SU-DHL-6 (cell line): ENCODE data around the gene ZMYND8.

ENCODE experiments used
- H2AFZ ChIP-seq: fragments of 200-600 bp; sonication (generic); 2 replicates; pipeline ENCODE4 v1.6.1; 2014; ENCODE audit warnings: low read depth, mild to moderate bottlenecking, moderate library complexity, mixed read lengths, antibody characterized with exemption, low read length; ENCODE audit not compliant: severe bottlenecking
- H3F3A ChIP-seq: fragments of 200-600 bp; shearing (Covaris generic); 2 replicates; pipeline ENCODE4 v1.6.0; 2016; ENCODE audit warnings: antibody characterized with exemption, mild to moderate bottlenecking; ENCODE audit not compliant: insufficient read depth
- H3K27ac ChIP-seq: fragments of 200-600 bp; sonication (generic); 2 replicates; pipeline ENCODE4 v1.5.1; 2016; ENCODE audit warnings: low read depth, mild to moderate bottlenecking, low read length, moderate library complexity, mixed read lengths
- H3K27me3 ChIP-seq: fragments of 200-600 bp; sonication (generic), shearing (Covaris generic); 2 replicates; pipeline ENCODE4 v1.6.0; 2014; ENCODE audit warnings: mild to moderate bottlenecking, low read length
- H3K36me3 ChIP-seq: fragments of 200-600 bp; sonication (generic); 2 replicates; pipeline ENCODE4 v1.6.1; 2014; ENCODE audit warnings: mild to moderate bottlenecking, low read length, mixed read lengths
- H3K4me2 ChIP-seq: fragments of 300-600, 200-600 bp; shearing (Covaris generic), sonication (generic); 2 replicates; pipeline ENCODE4 v1.6.0; 2014; ENCODE audit warnings: low read length, low read depth, mild to moderate bottlenecking; ENCODE audit not compliant: poor library complexity, severe bottlenecking
- H3K4me3 ChIP-seq: fragments of 200-600 bp; sonication (generic); 2 replicates; pipeline ENCODE4 v1.5.1; 2014; ENCODE audit warnings: antibody characterized with exemption, low read length, mild to moderate bottlenecking, mixed read lengths; ENCODE audit not compliant: insufficient read depth, poor library complexity, severe bottlenecking
- H3K79me2 ChIP-seq: fragments of 200-600 bp; sonication (generic); 2 replicates; pipeline ENCODE4 v1.6.1; 2014; ENCODE audit warnings: mild to moderate bottlenecking, low read length, moderate library complexity; ENCODE audit not compliant: insufficient read depth
- H3K9ac ChIP-seq: fragments of 200-600 bp; sonication (generic); 2 replicates; pipeline ENCODE4 v1.7.0; 2014; ENCODE audit warnings: mild to moderate bottlenecking, low read length
- H3K9me2 ChIP-seq: fragments of 200-600 bp; sonication (generic); replicated peaks from 2 replicates; pipeline ENCODE4 v1.6.1; 2014; ENCODE audit warnings: low read length; ENCODE audit not compliant: insufficient read depth
- H3K9me3 ChIP-seq: fragments of 200-600 bp; sonication (generic); 2 replicates; pipeline ENCODE4 v1.6.1; 2014; ENCODE audit warnings: low read length, mixed read lengths; ENCODE audit not compliant: insufficient read depth
- H4K20me1 ChIP-seq: fragments of 200-600 bp; sonication (generic); 2 replicates; pipeline ENCODE4 v1.6.1; 2014; ENCODE audit warnings: low read depth, mild to moderate bottlenecking, antibody characterized with exemption, low read length, moderate library complexity, mixed read lengths
- CTCF ChIP-seq: fragments of 200-600 bp; sonication (generic); IDR thresholded peaks from one replicate; pipeline ENCODE4 v1.5.1; 2017; ENCODE audit warnings: antibody characterized with exemption, mild to moderate bottlenecking, low read length, moderate library complexity; ENCODE audit not compliant: insufficient read depth, poor library complexity, severe bottlenecking
- EZH2phosphoT487 ChIP-seq: fragments of 200-600 bp; sonication (generic), shearing (Covaris generic); conservative IDR thresholded peaks from 2 replicates; pipeline ENCODE4 v1.6.1; 2018; ENCODE audit warnings: mild to moderate bottlenecking, antibody characterized with exemption, low read length, moderate library complexity, mixed read lengths

Gene ZMYND8

GRCh38 chr20:47267621-47268020, 88.9 kb downstream of the ZMYND8 start:
- no peak overlapping the region for H2AFZ ChIP-seq
- no peaks in the 10 kb centered on the region for H3K27me3 ChIP-seq
- H3K9me2 ChIP-seq = no peaks in the 10 kb centered on the region
- H3K4me2 ChIP-seq = peak overlapping the region; percentile 35
- peak overlapping the region; percentile 96 for H3K27ac ChIP-seq
- no peaks in the 10 kb centered on the region for H4K20me1 ChIP-seq
- TF ChIP-seq EZH2phosphoT487 (no peak), CTCF (no peak)
- no peak overlapping the region for H3K4me3 ChIP-seq
- H3F3A ChIP-seq = peaks cover 66% of the 10 kb centered on the region
- H3K9ac ChIP-seq = peak overlapping the region; percentile 32
- peaks cover 30% of the 10 kb centered on the region for H3K79me2 ChIP-seq
- no peaks in the 10 kb centered on the region for H3K9me3 ChIP-seq
- H3K36me3 ChIP-seq = no peaks in the 10 kb centered on the region; the same call in 1 of the 2 replicates

- no peak for TF ChIP-seq CTCF
- TF ChIP-seq EZH2phosphoT487 = no peak
- no peak overlapping the region for H2AFZ ChIP-seq
- no peaks in the 10 kb centered on the region for H3K27me3 ChIP-seq
- H3K79me2 ChIP-seq = peaks cover 26% of the 10 kb centered on the region
- H3K4me2 ChIP-seq = peak overlapping the region; percentile 35
- H3K36me3 ChIP-seq = no peaks in the 10 kb centered on the region
- H3K9ac ChIP-seq = peak overlapping the region; percentile 32
- H3K27ac ChIP-seq = peak overlapping the region; percentile 96
- H3K9me3 ChIP-seq = no peaks in the 10 kb centered on the region
- no peaks in the 10 kb centered on the region for H4K20me1 ChIP-seq
- no peak overlapping the region for H3K4me3 ChIP-seq
- H3F3A ChIP-seq = peaks cover 69% of the 10 kb centered on the region
- no peaks in the 10 kb centered on the region for H3K9me2 ChIP-seq
Measured at GRCh38 chr20:47266847-47267515, 89.5 kb downstream of the ZMYND8 start.

- Histone ChIP-seq H2AFZ (no peak overlapping the region), H3K79me2 (peaks cover 35% of the 10 kb centered on the region), H3K4me2 (peak overlapping the region; percentile 35), H3K4me3 (no peak overlapping the region), H3F3A (peaks cover 76% of the 10 kb centered on the region), H4K20me1 (no peaks in the 10 kb centered on the region), H3K9me3 (no peaks in the 10 kb centered on the region), H3K9ac (peak overlapping the region; percentile 32; the same call in 1 of the 2 replicates), H3K27ac (peak overlapping the region; percentile 96), H3K36me3 (no peaks in the 10 kb centered on the region), H3K9me2 (no peaks in the 10 kb centered on the region), H3K27me3 (no peaks in the 10 kb centered on the region)
- TF ChIP-seq CTCF = no peak
- no peak for TF ChIP-seq EZH2phosphoT487
Measured at GRCh38 chr20:47265984-47266383, 90.5 kb downstream of the ZMYND8 start.
